OCI-LY7 (cell line): ENCODE results near the gene FALEC. TPM values are rescaled to one million over a fixed set of nuclear protein-coding genes. Genes with fewer than 3 reads are reported as not detected.
A peak's percentile ranks its signal among the peaks of the same experiment; 100 is the strongest.

Experiments
- BruUV-seq: library from RNA; stranded (reverse); fragments of 400-500 nt; replicated peaks from 2 replicates; lab custom pipeline; 2021; lab: Mats Ljungman, UMichigan
- CTCF ChIA-PET: fragments of 300-600 bp; sonication (Branson Sonifier 250); formaldehyde crosslinking; loops from one replicate; lab custom pipeline; 2022; ENCODE audit warnings: antibody characterized with exemption; ENCODE audit not compliant: unreplicated experiment; lab: Charles Lee
- POLR2A ChIA-PET: fragments of 300-600 bp; sonication (Branson Sonifier 250); formaldehyde crosslinking; loops from one replicate; lab custom pipeline; 2022; ENCODE audit warnings: antibody characterized with exemption; lab: Charles Lee
- DNase-seq: peaks from one replicate; pipeline ENCODE4 v3.0.0-alpha.2; 2015; ENCODE audit warnings: low spot score
- H2AFZ ChIP-seq: fragments of 200-600 bp; sonication (generic), shearing (Covaris generic); 2 replicates; pipeline ENCODE4 v1.6.1; 2014; ENCODE audit warnings: mild to moderate bottlenecking, antibody characterized with exemption, low read length, moderate library complexity
- H3K27ac ChIP-seq: fragments of 200-600 bp; sonication (generic); 2 replicates; pipeline ENCODE4 v1.5.1; 2014; ENCODE audit warnings: mixed run types, low read depth, mild to moderate bottlenecking, moderate library complexity, low read length, inconsistent platforms; ENCODE audit not compliant: poor library complexity, severe bottlenecking
- H3K36me3 ChIP-seq: fragments of 200-600 bp; sonication (generic); 2 replicates; pipeline ENCODE4 v1.6.1; 2014; ENCODE audit warnings: mild to moderate bottlenecking, antibody characterized with exemption, low read length, moderate library complexity, mixed read lengths; ENCODE audit not compliant: insufficient read depth
- H3K4me1 ChIP-seq: fragments of 200-600 bp; sonication (generic); 2 replicates; pipeline ENCODE4 v1.5.1; 2014; ENCODE audit warnings: mild to moderate bottlenecking, low read length; ENCODE audit not compliant: insufficient read depth, poor library complexity, severe bottlenecking
- H3K4me2 ChIP-seq: fragments of 200-600 bp; sonication (generic); 2 replicates; pipeline ENCODE4 v1.6.1; 2014; ENCODE audit warnings: mild to moderate bottlenecking, low read length
- H3K4me3 ChIP-seq: fragments of 200-600 bp; sonication (generic); 2 replicates; pipeline ENCODE4 v1.5.1; 2014; ENCODE audit warnings: mild to moderate bottlenecking, low read depth, low read length; ENCODE audit not compliant: poor library complexity, severe bottlenecking
- H3K79me2 ChIP-seq: fragments of 200-600 bp; sonication (generic); 2 replicates; pipeline ENCODE4 v1.6.1; 2016; ENCODE audit warnings: low read depth, mild to moderate bottlenecking, low read length, moderate library complexity, mixed read lengths; ENCODE audit not compliant: insufficient read depth
- H3K9me2 ChIP-seq: fragments of 200-600 bp; sonication (generic); 2 replicates; pipeline ENCODE4 v1.6.1; 2016; ENCODE audit warnings: mild to moderate bottlenecking, low read length, mixed read lengths; ENCODE audit not compliant: insufficient read depth
- H3K9me3 ChIP-seq: fragments of 200-600 bp; sonication (generic); 2 replicates; pipeline ENCODE4 v1.6.1; 2014; ENCODE audit warnings: mild to moderate bottlenecking, mixed run types, low read length, mixed read lengths
- H4K20me1 ChIP-seq: fragments of 200-600 bp; sonication (generic); 2 replicates; pipeline ENCODE4 v1.6.1; 2014; ENCODE audit warnings: mild to moderate bottlenecking, antibody characterized with exemption, low read length, moderate library complexity, mixed read lengths; ENCODE audit not compliant: insufficient read depth
- CTCF ChIP-seq: fragments of 200-600 bp; sonication (generic); conservative IDR thresholded peaks from 2 replicates; pipeline ENCODE4 v1.5.1; 2014; ENCODE audit warnings: mild to moderate bottlenecking, antibody characterized with exemption, low read length, moderate library complexity, mixed read lengths
- EZH2phosphoT487 ChIP-seq: fragments of 200-600 bp; sonication (generic); IDR thresholded peaks from 2 replicates; pipeline ENCODE4 v1.6.1; 2018; ENCODE audit warnings: low read depth, borderline replicate concordance, mild to moderate bottlenecking, mixed run types, antibody characterized with exemption, low read length, moderate library complexity, mixed read lengths
- intact Hi-C: fragments of 100-400 bp; cut with micrococcal nuclease; formaldehyde crosslinking; loops from one replicate; pipeline ENCODE4 v1.10.0; 2022; ENCODE audit not compliant: unreplicated experiment
- total RNA-seq, 2 experiments: library from RNA; depleted of rRNA in 1 of 2; stranded (reverse); fragments of >200 nt in 1 of 2; shearing (Covaris generic) in 1 of 2; gene quantifications; 2 replicates each; pipeline ENCODE4 v1.2.3, GENCODE V29; 2014 to 2022

FALEC gene
- total RNA-seq, 2 experiments from 2014 or later: 0.47 to 1.9 TPM

DNA sequence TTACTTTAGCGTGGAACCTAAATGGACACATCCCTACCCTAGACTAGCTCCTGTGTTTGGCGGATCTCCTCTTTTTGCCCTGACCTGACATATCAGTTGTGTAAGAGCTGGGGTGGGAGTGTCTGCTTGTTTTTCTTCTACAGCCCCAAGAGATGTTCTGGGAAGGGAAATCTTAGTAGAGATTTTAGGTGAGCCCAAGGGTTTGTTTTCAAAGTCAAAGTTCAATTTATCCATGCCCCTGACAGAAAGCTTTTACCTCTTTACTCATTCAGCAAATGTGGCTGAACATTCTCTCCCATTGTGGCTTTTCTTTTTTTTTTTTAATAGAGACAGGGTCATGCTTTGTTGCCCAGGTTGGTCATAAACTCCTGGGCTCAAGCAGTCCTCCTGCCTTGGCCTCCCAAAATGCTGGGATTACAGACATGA lies 35.6 kb upstream of the FALEC start:
- no peaks in the 10 kb centered on the region for H3K9me3 ChIP-seq
- ChIA-PET CTCF (no interaction called here), POLR2A (interaction anchor here (0.5 kb wide), 1 partner anchor 107 kb away, joined by 4 read pairs; no protein-coding TSS in a partner anchor)
- BruUV-seq: no TSS peak
- H3K36me3 ChIP-seq: no peaks in the 10 kb centered on the region
- no peak for DNase-seq
- H2AFZ ChIP-seq: no peak overlapping the region
- no peak overlapping the region for H3K4me3 ChIP-seq
- H4K20me1 ChIP-seq: no peaks in the 10 kb centered on the region
- H3K4me2 ChIP-seq: no peak overlapping the region
- no peak for TF ChIP-seq CTCF
- no peak for TF ChIP-seq EZH2phosphoT487
- no peak overlapping the region for H3K27ac ChIP-seq
- peaks cover 2% of the 10 kb centered on the region for H3K4me1 ChIP-seq
- intact Hi-C loops: loop anchor here (10.0 kb wide), 1 partner anchor 145 kb away; the partner anchor contains the start of gene ENSA
- no peaks in the 10 kb centered on the region for H3K79me2 ChIP-seq
- H3K9me2 ChIP-seq: no peaks in the 10 kb centered on the region

- TF ChIP-seq CTCF (no peak), EZH2phosphoT487 (no peak)
- POLR2A ChIA-PET: no interaction called here
- CTCF ChIA-PET: no interaction called here
- DNase-seq: no peak
- intact Hi-C loops: loop anchor here (10.0 kb wide), 1 partner anchor 140 kb away; the partner anchor contains the start of gene ENSA
- no peak overlapping the region for H3K27ac ChIP-seq
- no peaks in the 10 kb centered on the region for H3K9me2 ChIP-seq
- H3K4me2 ChIP-seq: no peak overlapping the region
- BruUV-seq: no TSS peak
- peaks cover 8% of the 10 kb centered on the region; the same call in 1 of the 2 replicates for H3K36me3 ChIP-seq
- H3K4me1 ChIP-seq: peaks cover 18% of the 10 kb centered on the region
- no peaks in the 10 kb centered on the region for H3K9me3 ChIP-seq
- H4K20me1 ChIP-seq: no peaks in the 10 kb centered on the region
- H2AFZ ChIP-seq: peak overlapping the region; percentile 63; the same call in 1 of the 2 replicates
- no peak overlapping the region for H3K4me3 ChIP-seq
- H3K79me2 ChIP-seq: peaks cover 18% of the 10 kb centered on the region; the same call in 1 of the 2 replicates
Measured at GRCh38 chr1:150484431-150484830, 31.1 kb upstream of the FALEC start.

GRCh38 chr1:150484861-150485260 lies 30.7 kb upstream of the FALEC start:
- CTCF ChIA-PET: no interaction called here
- peak; percentile 29 for DNase-seq
- intact Hi-C loops: loop anchor here (1.0 to 10.0 kb wide), 2 partner anchors 75 to 140 kb away; partner anchors contain the start of gene ENSA
- H3K4me3 ChIP-seq: no peak overlapping the region
- BruUV-seq: no TSS peak
- TF ChIP-seq CTCF (peak; percentile 60), EZH2phosphoT487 (no peak)
- no peak overlapping the region for H3K27ac ChIP-seq
- POLR2A ChIA-PET: interaction anchor here (1.0 to 1.1 kb wide), 2 partner anchors 10 to 30 kb away, joined by 3 to 4 read pairs; no protein-coding TSS in a partner anchor
- no peaks in the 10 kb centered on the region for H4K20me1 ChIP-seq
- H2AFZ ChIP-seq: peak overlapping the region; percentile 63; the same call in 1 of the 2 replicates
- no peaks in the 10 kb centered on the region for H3K9me2 ChIP-seq
- peaks cover 18% of the 10 kb centered on the region; the same call in 1 of the 2 replicates for H3K79me2 ChIP-seq
- H3K9me3 ChIP-seq: no peaks in the 10 kb centered on the region
- H3K4me2 ChIP-seq: no peak overlapping the region
- peaks cover 10% of the 10 kb centered on the region; the same call in 1 of the 2 replicates for H3K36me3 ChIP-seq
- H3K4me1 ChIP-seq: peaks cover 18% of the 10 kb centered on the region
